HEK293 (cell line): ENCODE results near the gene NCKAP5.

Experiments
- CTCF ChIA-PET: fragments of 350-600 bp; formaldehyde crosslinking; extraction: SDS; loops from one replicate; lab custom pipeline; 2021; ENCODE audit warnings: antibody characterized with exemption; lab: Yijun Ruan, JAX
- POLR2A ChIA-PET: fragments of 300-600 bp; formaldehyde crosslinking; extraction: SDS; loops from one replicate; lab custom pipeline; 2020; ENCODE audit warnings: antibody characterized with exemption, inconsistent platforms; lab: Yijun Ruan, JAX
- H3K27ac ChIP-seq: fragments of 200-500 bp; sonication (Bioruptor generic); 2 replicates; pipeline ENCODE4 v1.5.1; 2014; ENCODE audit warnings: low read depth, low read length, control low read depth, inconsistent platforms; ENCODE audit errors: extremely low read depth
- H3K36me3 ChIP-seq, 2 experiments: fragments of 200-500 bp in 1 of 2; sonication (Bioruptor generic) in 1 of 2; 1 replicate in 1 of 2; 2 replicates in 1 of 2; pipeline ENCODE4 v1.5.1; 2014 to 2017; ENCODE audit warnings: inconsistent platforms in 2 of 2, low read length in 2 of 2; ENCODE audit not compliant: control insufficient read depth in 2 of 2, insufficient read depth in 1 of 2
- H3K4me1 ChIP-seq: fragments of 200-500 bp; sonication (Bioruptor generic); 2 replicates; pipeline ENCODE4 v1.5.1; 2014; ENCODE audit warnings: mild to moderate bottlenecking, low read length, inconsistent platforms; ENCODE audit not compliant: control insufficient read depth, insufficient read depth
- H3K4me3 ChIP-seq: 2 replicates; pipeline ENCODE4 v1.5.1; 2011; ENCODE audit warnings: low read depth, mild to moderate bottlenecking, control low read depth, low read length, moderate library complexity
- H3K9me3 ChIP-seq: fragments of 200-500 bp; sonication (Bioruptor generic); 2 replicates; pipeline ENCODE4 v1.5.1; 2014; ENCODE audit warnings: low read depth, low read length, inconsistent platforms; ENCODE audit not compliant: control insufficient read depth, insufficient read depth
- KLF8 ChIP-seq: fragments of 450-650 bp; formaldehyde crosslinking; IDR thresholded peaks from 2 replicates; pipeline ENCODE4 v1.5.1; 2016; ENCODE audit warnings: missing biosample characterization, missing genetic modification characterization
- SCRT2 ChIP-seq: fragments of 450-650 bp; formaldehyde crosslinking; IDR thresholded peaks from 2 replicates; pipeline ENCODE4 v1.5.1; 2016; ENCODE audit warnings: missing biosample characterization, missing genetic modification characterization
- SP3 ChIP-seq: fragments of 450-650 bp; formaldehyde crosslinking; IDR thresholded peaks from 2 replicates; pipeline ENCODE4 v1.5.1; 2016; ENCODE audit warnings: missing biosample characterization, missing genetic modification characterization
- TRIM28 ChIP-seq: IDR thresholded peaks from 2 replicates; pipeline ENCODE4 v1.6.1; 2011; ENCODE audit warnings: low read length, control low read depth, borderline replicate concordance
- ZIC2 ChIP-seq: fragments of 450-650 bp; formaldehyde crosslinking; IDR thresholded peaks from 2 replicates; pipeline ENCODE4 v1.5.1; 2016; ENCODE audit warnings: missing biosample characterization, missing genetic modification characterization
- ZNF157 ChIP-seq: fragments of 450-650 bp; formaldehyde crosslinking; IDR thresholded peaks from 2 replicates; pipeline ENCODE4 v1.5.1; 2016; ENCODE audit warnings: missing biosample characterization, missing genetic modification characterization
- ZNF202 ChIP-seq: fragments of 450-650 bp; formaldehyde crosslinking; IDR thresholded peaks from 2 replicates; pipeline ENCODE4 v1.5.1; 2016; ENCODE audit warnings: missing biosample characterization, missing genetic modification characterization, borderline replicate concordance
- ZNF223 ChIP-seq: fragments of 450-650 bp; formaldehyde crosslinking; IDR thresholded peaks from 2 replicates; pipeline ENCODE4 v1.5.1; 2016; ENCODE audit warnings: missing biosample characterization, missing genetic modification characterization
- ZNF26 ChIP-seq: fragments of 450-650 bp; formaldehyde crosslinking; IDR thresholded peaks from 2 replicates; pipeline ENCODE4 v1.5.1; 2016; ENCODE audit warnings: missing biosample characterization, missing genetic modification characterization
- ZNF354C ChIP-seq: fragments of 450-650 bp; formaldehyde crosslinking; IDR thresholded peaks from 2 replicates; pipeline ENCODE4 v1.5.1; 2016; ENCODE audit warnings: missing biosample characterization, missing genetic modification characterization, low read depth, borderline replicate concordance
- ZNF544 ChIP-seq: fragments of 450-650 bp; formaldehyde crosslinking; IDR thresholded peaks from 2 replicates; pipeline ENCODE4 v1.5.0; 2017; ENCODE audit warnings: missing biosample characterization, missing genetic modification characterization
- ZNF548 ChIP-seq: fragments of 450-650 bp; formaldehyde crosslinking; IDR thresholded peaks from 2 replicates; pipeline ENCODE4 v1.5.1; 2016; ENCODE audit warnings: missing biosample characterization, missing genetic modification characterization
- ZNF560 ChIP-seq: fragments of 450-650 bp; formaldehyde crosslinking; IDR thresholded peaks from 2 replicates; pipeline ENCODE4 v1.5.1; 2017; ENCODE audit warnings: missing biosample characterization, missing genetic modification characterization, borderline replicate concordance
- ZNF600 ChIP-seq: fragments of 450-650 bp; formaldehyde crosslinking; IDR thresholded peaks from 2 replicates; pipeline ENCODE4 v1.5.1; 2016; ENCODE audit warnings: missing biosample characterization, missing genetic modification characterization
- ZNF626 ChIP-seq: fragments of 450-650 bp; sonication (Bioruptor Pico); formaldehyde crosslinking; IDR thresholded peaks from 2 replicates; pipeline ENCODE4 v1.5.1; 2018; ENCODE audit warnings: missing biosample characterization, missing genetic modification characterization, inconsistent platforms
- ZNF639 ChIP-seq: fragments of 450-650 bp; formaldehyde crosslinking; IDR thresholded peaks from 2 replicates; pipeline ENCODE4 v1.5.1; 2016; ENCODE audit warnings: missing biosample characterization, missing genetic modification characterization
- ZNF670 ChIP-seq: fragments of 450-650 bp; formaldehyde crosslinking; IDR thresholded peaks from 2 replicates; pipeline ENCODE4 v1.5.1; 2016; ENCODE audit warnings: missing biosample characterization, missing genetic modification characterization, low read depth
- ZNF707 ChIP-seq: fragments of 450-650 bp; formaldehyde crosslinking; IDR thresholded peaks from 2 replicates; pipeline ENCODE4 v1.5.1; 2016; ENCODE audit warnings: missing biosample characterization, missing genetic modification characterization
- ZNF785 ChIP-seq: fragments of 450-650 bp; formaldehyde crosslinking; IDR thresholded peaks from 2 replicates; pipeline ENCODE4 v1.5.1; 2016; ENCODE audit warnings: missing biosample characterization, missing genetic modification characterization
- ZNF843 ChIP-seq: fragments of 450-650 bp; formaldehyde crosslinking; IDR thresholded peaks from 2 replicates; pipeline ENCODE4 v1.5.1; 2016; ENCODE audit warnings: missing biosample characterization, missing genetic modification characterization
- ZSCAN23 ChIP-seq: fragments of 450-650 bp; formaldehyde crosslinking; IDR thresholded peaks from 2 replicates; pipeline ENCODE4 v1.5.1; 2016; ENCODE audit warnings: missing biosample characterization, missing genetic modification characterization
- ZSCAN5A ChIP-seq: fragments of 450-650 bp; formaldehyde crosslinking; IDR thresholded peaks from 2 replicates; pipeline ENCODE4 v1.5.1; 2016; ENCODE audit warnings: missing biosample characterization, missing genetic modification characterization
- TF ChIP-seq, protein P1 (sequence below): IDR thresholded peaks from 2 replicates; pipeline ENCODE4 v1.6.1; 2011; ENCODE audit warnings: mild to moderate bottlenecking, low read depth, low read length, borderline replicate concordance
- TF ChIP-seq, protein P2 (sequence below): fragments of 450-650 bp; formaldehyde crosslinking; IDR thresholded peaks from 2 replicates; pipeline ENCODE4 v1.5.1; 2016; ENCODE audit warnings: missing biosample characterization, missing genetic modification characterization
- TF ChIP-seq, protein P3 (sequence below): fragments of 450-650 bp; formaldehyde crosslinking; IDR thresholded peaks from 2 replicates; pipeline ENCODE4; 2016; ENCODE audit warnings: missing biosample characterization, missing genetic modification characterization

The NCKAP5 gene

DNA sequence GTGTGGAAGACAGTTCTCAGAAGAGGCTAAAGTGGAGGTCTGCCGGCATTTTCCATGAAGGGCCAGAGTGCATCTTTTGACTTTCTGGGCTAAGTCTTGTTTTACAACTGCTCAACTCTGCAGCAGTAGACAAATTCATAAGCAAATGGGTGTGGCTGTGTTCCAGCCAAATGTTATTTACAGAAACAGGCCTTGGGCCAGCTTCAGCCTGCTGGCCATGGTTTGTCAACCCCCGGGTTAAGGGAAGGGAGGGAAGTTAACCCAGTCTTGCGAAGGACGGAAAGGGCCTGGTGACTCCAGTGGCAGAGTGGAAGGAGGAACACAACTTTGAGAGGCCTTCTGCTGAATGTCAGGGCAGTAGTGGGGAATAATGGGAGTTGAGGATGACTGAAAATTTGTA is 34.3 kb upstream of the NCKAP5 start:
- no peak overlapping the region for H3K27ac ChIP-seq
- H3K9me3 ChIP-seq: no peaks in the 10 kb centered on the region
- H3K4me3 ChIP-seq: no peak overlapping the region
- H3K4me1 ChIP-seq: no peaks in the 10 kb centered on the region
- TF ChIP-seq, protein P1, sequence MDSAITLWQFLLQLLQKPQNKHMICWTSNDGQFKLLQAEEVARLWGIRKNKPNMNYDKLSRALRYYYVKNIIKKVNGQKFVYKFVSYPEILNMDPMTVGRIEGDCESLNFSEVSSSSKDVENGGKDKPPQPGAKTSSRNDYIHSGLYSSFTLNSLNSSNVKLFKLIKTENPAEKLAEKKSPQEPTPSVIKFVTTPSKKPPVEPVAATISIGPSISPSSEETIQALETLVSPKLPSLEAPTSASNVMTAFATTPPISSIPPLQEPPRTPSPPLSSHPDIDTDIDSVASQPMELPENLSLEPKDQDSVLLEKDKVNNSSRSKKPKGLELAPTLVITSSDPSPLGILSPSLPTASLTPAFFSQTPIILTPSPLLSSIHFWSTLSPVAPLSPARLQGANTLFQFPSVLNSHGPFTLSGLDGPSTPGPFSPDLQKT: no peak
- TF ChIP-seq, all 188 proteins: peak for 0
- CTCF ChIA-PET: no interaction called here
- no peaks in the 10 kb centered on the region for H3K36me3 ChIP-seq
- POLR2A ChIA-PET: no interaction called here

DNA sequence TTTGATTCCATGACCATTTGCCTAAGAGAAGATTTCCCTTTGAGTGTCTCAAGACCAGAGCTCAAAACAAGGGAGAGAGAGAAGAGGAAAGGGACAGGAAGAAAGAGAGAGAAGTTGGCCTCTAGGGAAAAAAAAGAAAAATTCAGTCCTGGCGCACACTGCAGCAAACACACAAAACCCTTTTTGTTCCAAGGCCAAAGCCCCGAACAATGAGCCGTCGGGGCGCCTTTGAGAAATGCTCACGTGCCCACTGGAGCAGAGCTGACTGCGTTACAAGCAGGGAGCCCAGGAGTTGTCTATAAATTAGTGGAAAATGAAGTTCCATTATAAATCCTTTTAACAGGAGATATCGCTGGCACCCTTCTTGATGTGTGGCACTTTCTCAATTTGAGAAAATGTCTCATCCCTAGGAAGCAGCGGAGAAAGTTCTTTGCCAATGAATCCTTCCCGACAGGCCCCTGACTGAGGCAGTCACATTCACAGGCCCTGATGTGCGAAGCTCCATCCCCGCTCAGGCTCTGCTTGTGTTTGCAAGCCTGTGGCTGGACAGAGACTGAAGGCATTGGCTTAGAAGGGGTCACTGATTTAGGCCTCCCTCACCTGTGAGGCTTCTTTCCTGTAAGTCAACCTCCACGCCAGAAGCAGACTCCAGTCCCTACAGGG is 32.1 kb upstream of the NCKAP5 start:
- no peaks in the 10 kb centered on the region for H3K4me1 ChIP-seq
- ChIA-PET POLR2A (no interaction called here), CTCF (no interaction called here)
- TF ChIP-seq ZIC2 (tag by site-specific recombination) (no peak), ZSCAN23 (no peak), SCRT2 (no peak), ZNF626 (no peak), ZNF223 (tag by site-specific recombination) (no peak), ZNF202 (tag by site-specific recombination) (no peak), ZNF639 (tag by site-specific recombination) (no peak), KLF8 (tag by site-specific recombination) (no peak), ZNF26 (tag by site-specific recombination) (no peak), TRIM28 (no peak), ZSCAN5A (tag by site-specific recombination) (no peak), ZNF670 (tag by site-specific recombination) (no peak), ZNF157 (tag by site-specific recombination) (no peak), ZNF843 (tag by site-specific recombination) (no peak), ZNF707 (no peak), ZNF354C (tag by site-specific recombination) (no peak)
- no peak overlapping the region for H3K27ac ChIP-seq
- no peaks in the 10 kb centered on the region for H3K36me3 ChIP-seq
- H3K9me3 ChIP-seq: no peaks in the 10 kb centered on the region
- H3K4me3 ChIP-seq: no peak overlapping the region

DNA sequence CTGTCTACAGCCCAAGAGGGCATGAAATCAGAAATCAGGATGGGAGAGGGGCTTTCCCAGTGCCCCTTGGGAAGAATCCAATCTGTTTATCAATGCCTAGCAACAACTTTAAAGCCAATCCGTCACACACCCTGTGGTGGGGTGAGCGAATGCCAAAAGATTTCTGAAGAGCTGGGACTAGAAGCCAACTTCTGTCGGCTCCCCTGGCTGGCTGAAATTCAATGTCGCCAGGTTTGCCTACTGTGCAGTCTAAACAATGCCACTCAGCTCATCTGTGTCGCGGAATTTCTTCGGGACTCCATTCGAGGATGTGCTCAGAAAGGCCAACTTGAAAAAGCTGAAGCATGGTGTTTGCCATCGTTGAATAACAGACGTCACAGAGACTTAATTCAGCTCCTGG is 31.5 kb upstream of the NCKAP5 start:
- H3K9me3 ChIP-seq: no peaks in the 10 kb centered on the region
- H3K27ac ChIP-seq: no peak overlapping the region
- H3K36me3 ChIP-seq: no peaks in the 10 kb centered on the region
- ChIA-PET POLR2A (no interaction called here), CTCF (no interaction called here)
- H3K4me3 ChIP-seq: no peak overlapping the region
- no peaks in the 10 kb centered on the region for H3K4me1 ChIP-seq
- TF ChIP-seq, protein P2, sequence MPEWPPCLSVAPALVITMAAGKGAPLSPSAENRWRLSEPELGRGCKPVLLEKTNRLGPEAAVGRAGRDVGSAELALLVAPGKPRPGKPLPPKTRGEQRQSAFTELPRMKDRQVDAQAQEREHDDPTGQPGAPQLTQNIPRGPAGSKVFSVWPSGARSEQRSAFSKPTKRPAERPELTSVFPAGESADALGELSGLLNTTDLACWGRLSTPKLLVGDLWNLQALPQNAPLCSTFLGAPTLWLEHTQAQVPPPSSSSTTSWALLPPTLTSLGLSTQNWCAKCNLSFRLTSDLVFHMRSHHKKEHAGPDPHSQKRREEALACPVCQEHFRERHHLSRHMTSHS (tag by site-specific recombination): no peak
- TF ChIP-seq ZNF785 (no peak), ZNF560 (tag by site-specific recombination) (no peak), ZNF600 (tag by site-specific recombination) (no peak), SP3 (tag by site-specific recombination) (no peak), ZNF544 (no peak), ZNF548 (tag by site-specific recombination) (no peak), SCRT2 (no peak)
- TF ChIP-seq, protein P3, sequence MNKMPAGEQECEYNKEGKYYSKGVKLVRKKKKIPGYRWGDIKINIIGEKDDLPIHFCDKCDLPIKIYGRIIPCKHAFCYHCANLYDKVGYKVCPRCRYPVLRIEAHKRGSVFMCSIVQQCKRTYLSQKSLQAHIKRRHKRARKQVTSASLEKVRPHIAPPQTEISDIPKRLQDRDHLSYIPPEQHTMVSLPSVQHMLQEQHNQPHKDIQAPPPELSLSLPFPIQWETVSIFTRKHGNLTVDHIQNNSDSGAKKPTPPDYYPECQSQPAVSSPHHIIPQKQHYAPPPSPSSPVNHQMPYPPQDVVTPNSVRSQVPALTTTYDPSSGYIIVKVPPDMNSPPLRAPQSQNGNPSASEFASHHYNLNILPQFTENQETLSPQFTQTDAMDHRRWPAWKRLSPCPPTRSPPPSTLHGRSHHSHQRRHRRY: no peak
